SK-N-SH (cell line): ENCODE data around the gene LATS2. TPM values are rescaled to one million over a fixed set of nuclear protein-coding genes. Genes with fewer than 3 reads are reported as not detected.
A peak's percentile ranks its signal among the peaks of the same experiment; 100 is the strongest.

ENCODE experiments used
- CTCF ChIA-PET: fragments of 300-600, 350-600 bp; formaldehyde crosslinking; extraction: SDS; loops from one replicate; lab custom pipeline; 2021; lab: Yijun Ruan, JAX
- POLR2A ChIA-PET: fragments of 350-600 bp; sonication (Branson Sonifier 250); formaldehyde crosslinking; extraction: SDS; loops from one replicate; lab custom pipeline; 2020; ENCODE audit warnings: antibody characterized with exemption, inconsistent platforms; lab: Yijun Ruan, JAX
- DNase-seq: peaks from one replicate; pipeline ENCODE4 v3.0.0; 2012
- H2AFZ ChIP-seq: fragments of 200-600 bp; sonication (generic); 2 replicates; pipeline ENCODE4 v1.8.1; 2016; ENCODE audit warnings: antibody characterized with exemption, mild to moderate bottlenecking, low read depth
- H3F3A ChIP-seq: fragments of 200-600 bp; sonication (generic); replicated peaks from 2 replicates; pipeline ENCODE3; 2016; ENCODE audit warnings: antibody characterized with exemption, mild to moderate bottlenecking; ENCODE audit not compliant: insufficient read depth
- H3K27ac ChIP-seq, 2 experiments: fragments of 200-500 bp in 1 of 2; fragments of 200-600 bp in 1 of 2; sonication (Bioruptor generic) in 1 of 2; sonication (generic), shearing (Covaris generic) in 1 of 2; 2 replicates each; pipeline versions ENCODE4 v1.5.1 to v1.6.1; 2014 to 2016; ENCODE audit warnings: low read depth in 2 of 2, inconsistent platforms in 1 of 2, low read length in 1 of 2, mild to moderate bottlenecking in 1 of 2, mixed read lengths in 1 of 2
- H3K27me3 ChIP-seq: fragments of 200-600 bp; sonication (generic), shearing (Covaris generic); 2 replicates; pipeline ENCODE4 v1.6.1; 2016; ENCODE audit warnings: mixed run types; ENCODE audit not compliant: insufficient read depth
- H3K36me3 ChIP-seq, 2 experiments: fragments of 200-500 bp in 1 of 2; fragments of 200-600 bp in 1 of 2; sonication (Bioruptor generic) in 1 of 2; sonication (generic) in 1 of 2; replicated peaks in 1 of 2; 2 replicates each; pipeline versions ENCODE3 to v1.5.1; 2014 to 2016; ENCODE audit warnings: low read length in 1 of 2, mild to moderate bottlenecking in 1 of 2; ENCODE audit not compliant: insufficient read depth in 2 of 2, control insufficient read depth in 1 of 2
- H3K4me1 ChIP-seq, 2 experiments: fragments of 200-500 bp in 1 of 2; fragments of 200-600 bp in 1 of 2; sonication (Bioruptor generic) in 1 of 2; sonication (generic), shearing (Covaris generic) in 1 of 2; 2 replicates each; pipeline versions ENCODE4 v1.5.1 to v1.6.1; 2014 to 2016; ENCODE audit warnings: low read depth in 1 of 2, low read length in 1 of 2, mixed run types in 1 of 2; ENCODE audit not compliant: insufficient read depth in 2 of 2, control insufficient read depth in 1 of 2
- H3K4me2 ChIP-seq: fragments of 200-600 bp; sonication (generic), shearing (Covaris generic); 2 replicates; pipeline ENCODE4 v1.6.1; 2017; ENCODE audit warnings: mixed run types
- H3K4me3 ChIP-seq, 2 experiments: fragments of 200-500 bp in 1 of 2; fragments of 200-600 bp in 1 of 2; sonication (Bioruptor generic) in 1 of 2; sonication (generic), shearing (Covaris generic) in 1 of 2; 2 replicates each; pipeline versions ENCODE4 v1.5.1 to v1.8.1; 2014 to 2016; ENCODE audit warnings: low read depth in 2 of 2, inconsistent platforms in 1 of 2, low read length in 1 of 2, mild to moderate bottlenecking in 1 of 2, mixed read lengths in 1 of 2, moderate library complexity in 1 of 2
- H3K79me2 ChIP-seq: fragments of 200-600 bp; sonication (generic); 2 replicates; pipeline ENCODE4 v1.8.1; 2017; ENCODE audit warnings: mild to moderate bottlenecking; ENCODE audit not compliant: insufficient read depth
- H3K9ac ChIP-seq: fragments of 200-600 bp; sonication (generic); 2 replicates; pipeline ENCODE4 v1.6.1; 2017; ENCODE audit warnings: mixed run types
- H3K9me2 ChIP-seq: fragments of 200-600 bp; sonication (generic); 2 replicates; pipeline ENCODE4 v1.6.1; 2017; ENCODE audit warnings: mixed run types
- H3K9me3 ChIP-seq: fragments of 200-600 bp; sonication (generic); 2 replicates; pipeline ENCODE4 v1.6.1; 2017; ENCODE audit warnings: mixed run types, mild to moderate bottlenecking, moderate library complexity
- H4K20me1 ChIP-seq: fragments of 200-600 bp; sonication (generic); 2 replicates; pipeline ENCODE4 v1.6.1; 2017; ENCODE audit warnings: mild to moderate bottlenecking, mixed run types; ENCODE audit not compliant: insufficient read depth
- EZH2phosphoT487 ChIP-seq: fragments of 200-600 bp; sonication (generic); IDR thresholded peaks from 2 replicates; pipeline ENCODE4 v1.6.1; 2017; ENCODE audit warnings: low read depth, mixed run types, mild to moderate bottlenecking, antibody characterized with exemption, moderate library complexity, borderline replicate concordance
- FOSL2 ChIP-seq: IDR thresholded peaks from 2 replicates; pipeline ENCODE4 v1.4.0; 2012; ENCODE audit warnings: low read depth, mild to moderate bottlenecking, moderate library complexity, borderline replicate concordance
- JUND ChIP-seq: IDR thresholded peaks from 2 replicates; pipeline ENCODE4 v1.4.0; 2012
- MEF2A ChIP-seq: IDR thresholded peaks from 2 replicates; pipeline ENCODE4 v1.4.0; 2012; ENCODE audit warnings: low read depth, borderline replicate concordance
- NFIC ChIP-seq: IDR thresholded peaks from 2 replicates; pipeline ENCODE4 v1.4.0; 2012; ENCODE audit warnings: borderline replicate concordance
- RAD21 ChIP-seq: IDR thresholded peaks from 2 replicates; pipeline ENCODE4 v1.6.1; 2012; ENCODE audit warnings: mild to moderate bottlenecking, low read length
- RCOR1 ChIP-seq: fragments of 150-350 bp; IDR thresholded peaks from 2 replicates; pipeline ENCODE4 v1.6.1; 2017; ENCODE audit warnings: antibody characterized with exemption, low read length
- RFX5 ChIP-seq: IDR thresholded peaks from 2 replicates; pipeline ENCODE4 v1.6.1; 2012; ENCODE audit warnings: mild to moderate bottlenecking, improper control_type of control experiment, low read length
- RXRA ChIP-seq: IDR thresholded peaks from 2 replicates; pipeline ENCODE4 v1.4.0; 2012; ENCODE audit warnings: low read depth, mild to moderate bottlenecking, borderline replicate concordance
- SIN3A ChIP-seq: IDR thresholded peaks from 2 replicates; pipeline ENCODE4 v1.6.1; 2012; ENCODE audit warnings: low read depth, mild to moderate bottlenecking, low read length, moderate library complexity, borderline replicate concordance
- TEAD4 ChIP-seq: IDR thresholded peaks from 2 replicates; pipeline ENCODE4 v1.4.0; 2012; ENCODE audit warnings: mild to moderate bottlenecking, borderline replicate concordance; ENCODE audit not compliant: insufficient read depth
- WGBS: methylation state at CpG from one replicate; pipeline ENCODE4 v1.1.6; 2017; ENCODE audit warnings: low lambda C conversion rate; 5-methylcytosine and 5-hydroxymethylcytosine counted together
- polyA plus RNA-seq, 3 experiments: library from polyadenylated mRNA; depleted of rRNA; stranded (reverse); fragments of >200 nt; gene quantifications; 2 replicates each; pipeline ENCODE4 v1.2.3, GENCODE V29; 2012
- TF ChIP-seq, protein P1 (sequence below): IDR thresholded peaks from 2 replicates; pipeline ENCODE4 v1.6.1; 2012; ENCODE audit warnings: mild to moderate bottlenecking, low read depth, low read length, moderate library complexity
- TF ChIP-seq, protein P2 (sequence below): IDR thresholded peaks from 2 replicates; pipeline ENCODE4; 2012
- TF ChIP-seq, protein P3 (sequence below): IDR thresholded peaks from 2 replicates; pipeline ENCODE4 v1.4.0; 2012; ENCODE audit warnings: low read depth
- TF ChIP-seq, protein P4 (sequence below): fragments of 150-350 bp; IDR thresholded peaks from 2 replicates; pipeline ENCODE4 v1.6.1; 2017; ENCODE audit warnings: antibody characterized with exemption, low read length, low read depth, borderline replicate concordance
- TF ChIP-seq, protein P5 (sequence below): fragments of 150-350 bp; IDR thresholded peaks from 2 replicates; pipeline ENCODE4 v1.6.1; 2016; ENCODE audit warnings: mild to moderate bottlenecking, low read depth, low read length

The LATS2 gene
- polyA plus RNA-seq, 1 of the 3 experiments (the other 2 are of a cell fraction), result 19.6 TPM

DNA sequence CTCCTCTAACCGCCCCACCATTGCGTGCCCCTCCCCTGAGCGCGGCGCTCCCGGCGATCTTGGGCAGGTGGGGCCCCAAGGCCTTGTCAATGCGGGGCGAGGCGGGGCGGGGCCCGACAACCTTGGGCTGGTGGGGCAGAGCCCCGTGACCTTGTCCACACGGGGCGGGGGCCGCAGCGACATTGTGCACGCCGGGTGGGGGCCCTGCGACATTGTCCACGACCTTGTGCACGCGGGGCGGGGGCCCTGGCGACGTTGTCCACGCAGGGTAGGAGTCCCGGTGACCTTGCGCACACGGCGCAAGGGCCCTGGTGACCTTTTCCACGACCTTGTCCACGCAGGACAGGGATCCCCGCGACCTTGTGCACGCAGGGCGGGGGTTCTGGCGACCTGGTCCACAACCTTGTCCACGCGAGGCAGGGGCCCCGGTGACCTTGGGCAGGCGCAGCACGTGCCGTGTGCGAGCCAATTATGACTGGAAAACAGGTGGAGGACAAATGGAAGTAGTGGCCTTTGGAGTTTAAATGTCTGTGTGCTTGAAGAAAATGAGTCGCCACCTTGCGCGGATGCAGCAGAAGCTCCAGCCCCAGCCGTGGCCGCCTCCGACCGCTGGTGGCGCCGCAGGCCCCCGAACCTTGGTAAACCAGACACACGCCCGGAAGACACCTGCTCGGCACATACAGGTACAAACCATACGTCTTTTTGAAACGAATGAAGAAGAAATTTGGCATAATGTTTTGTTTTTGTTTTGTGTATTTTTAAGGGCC lies 62.6 kb downstream of the LATS2 start:
- Histone ChIP-seq H3K4me3 (no peak overlapping the region), H2AFZ (no peak overlapping the region), H3K9me3 (no peaks in the 10 kb centered on the region), H3K79me2 (peaks cover 92% of the 10 kb centered on the region), H3F3A (peaks cover 28% of the 10 kb centered on the region), H3K4me2 (peak overlapping the region; percentile 72), H3K27ac (peak overlapping the region; percentile 52 to 92; a peak in 3 of 4 replicates), H3K27me3 (no peaks in the 10 kb centered on the region), H3K9me2 (no peaks in the 10 kb centered on the region), H4K20me1 (peaks cover 5% of the 10 kb centered on the region; the same call in 1 of the 2 replicates), H3K4me1 (peaks cover 3 to 44% of the 10 kb centered on the region in 2 experiments; a peak in 3 of 4 replicates), H3K36me3 (peaks cover 0 to 17% of the 10 kb centered on the region in 2 experiments), H3K9ac (0 out of 2 replicates have a peak overlapping the region, but pooled peaks have one; percentile 71)
- CTCF ChIA-PET, result no interaction called here
- POLR2A ChIA-PET, result no interaction called here
- 89% methylated on average over 36 of the region's 60 CpGs for WGBS
- DNase-seq, result no peak
- no peak for TF ChIP-seq TEAD4
- TF ChIP-seq RCOR1, result no peak
- TF ChIP-seq EZH2phosphoT487, result no peak
- no peak for TF ChIP-seq RFX5
- TF ChIP-seq FOSL2, result no peak

GRCh38 chr13:20997301-20998161 lies 63.9 kb downstream of the LATS2 start:
- no peaks in the 10 kb centered on the region for H3K9me3 ChIP-seq
- peaks cover 3 to 49% of the 10 kb centered on the region in 2 experiments; a peak in 3 of 4 replicates for H3K4me1 ChIP-seq
- peak overlapping the region; percentile 71 for H3K9ac ChIP-seq
- peaks cover 12% of the 10 kb centered on the region for H4K20me1 ChIP-seq
- peak overlapping the region; percentile 52 to 92; a peak in 3 of 4 replicates for H3K27ac ChIP-seq
- peaks cover 0 to 19% of the 10 kb centered on the region in 2 experiments for H3K36me3 ChIP-seq
- H3F3A ChIP-seq, result peaks cover 28% of the 10 kb centered on the region
- no peaks in the 10 kb centered on the region for H3K27me3 ChIP-seq
- H3K9me2 ChIP-seq, result no peaks in the 10 kb centered on the region
- no peak overlapping the region; a peak in 1 of 4 replicates for H3K4me3 ChIP-seq
- POLR2A ChIA-PET, result no interaction called here
- DNase-seq, result no peak
- H3K4me2 ChIP-seq, result peak overlapping the region; percentile 72
- peaks cover 92% of the 10 kb centered on the region for H3K79me2 ChIP-seq
- H2AFZ ChIP-seq, result no peak overlapping the region
- 33% methylated on average over 14 of the region's 14 CpGs for WGBS
- CTCF ChIA-PET, result no interaction called here
- TF ChIP-seq RXRA, result peak; percentile 24; the same call in 1 of the 2 replicates
- no peak for TF ChIP-seq RCOR1
- peak; percentile 85 for TF ChIP-seq JUND
- peak; percentile 83 for TF ChIP-seq NFIC
- TF ChIP-seq, protein P1, sequence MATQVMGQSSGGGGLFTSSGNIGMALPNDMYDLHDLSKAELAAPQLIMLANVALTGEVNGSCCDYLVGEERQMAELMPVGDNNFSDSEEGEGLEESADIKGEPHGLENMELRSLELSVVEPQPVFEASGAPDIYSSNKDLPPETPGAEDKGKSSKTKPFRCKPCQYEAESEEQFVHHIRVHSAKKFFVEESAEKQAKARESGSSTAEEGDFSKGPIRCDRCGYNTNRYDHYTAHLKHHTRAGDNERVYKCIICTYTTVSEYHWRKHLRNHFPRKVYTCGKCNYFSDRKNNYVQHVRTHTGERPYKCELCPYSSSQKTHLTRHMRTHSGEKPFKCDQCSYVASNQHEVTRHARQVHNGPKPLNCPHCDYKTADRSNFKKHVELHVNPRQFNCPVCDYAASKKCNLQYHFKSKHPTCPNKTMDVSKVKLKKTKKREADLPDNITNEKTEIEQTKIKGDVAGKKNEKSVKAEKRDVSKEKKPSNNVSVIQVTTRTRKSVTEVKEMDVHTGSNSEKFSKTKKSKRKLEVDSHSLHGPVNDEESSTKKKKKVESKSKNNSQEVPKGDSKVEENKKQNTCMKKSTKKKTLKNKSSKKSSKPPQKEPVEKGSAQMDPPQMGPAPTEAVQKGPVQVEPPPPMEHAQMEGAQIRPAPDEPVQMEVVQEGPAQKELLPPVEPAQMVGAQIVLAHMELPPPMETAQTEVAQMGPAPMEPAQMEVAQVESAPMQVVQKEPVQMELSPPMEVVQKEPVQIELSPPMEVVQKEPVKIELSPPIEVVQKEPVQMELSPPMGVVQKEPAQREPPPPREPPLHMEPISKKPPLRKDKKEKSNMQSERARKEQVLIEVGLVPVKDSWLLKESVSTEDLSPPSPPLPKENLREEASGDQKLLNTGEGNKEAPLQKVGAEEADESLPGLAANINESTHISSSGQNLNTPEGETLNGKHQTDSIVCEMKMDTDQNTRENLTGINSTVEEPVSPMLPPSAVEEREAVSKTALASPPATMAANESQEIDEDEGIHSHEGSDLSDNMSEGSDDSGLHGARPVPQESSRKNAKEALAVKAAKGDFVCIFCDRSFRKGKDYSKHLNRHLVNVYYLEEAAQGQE, result no peak
- peak; percentile 76; the same call in 1 of the 2 replicates for TF ChIP-seq SIN3A
- TF ChIP-seq RFX5, result no peak
- TF ChIP-seq, protein P2, sequence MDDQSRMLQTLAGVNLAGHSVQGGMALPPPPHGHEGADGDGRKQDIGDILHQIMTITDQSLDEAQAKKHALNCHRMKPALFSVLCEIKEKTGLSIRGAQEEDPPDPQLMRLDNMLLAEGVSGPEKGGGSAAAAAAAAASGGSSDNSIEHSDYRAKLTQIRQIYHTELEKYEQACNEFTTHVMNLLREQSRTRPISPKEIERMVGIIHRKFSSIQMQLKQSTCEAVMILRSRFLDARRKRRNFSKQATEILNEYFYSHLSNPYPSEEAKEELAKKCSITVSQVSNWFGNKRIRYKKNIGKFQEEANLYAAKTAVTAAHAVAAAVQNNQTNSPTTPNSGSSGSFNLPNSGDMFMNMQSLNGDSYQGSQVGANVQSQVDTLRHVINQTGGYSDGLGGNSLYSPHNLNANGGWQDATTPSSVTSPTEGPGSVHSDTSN, result peak; percentile 87
- TF ChIP-seq, protein P3, sequence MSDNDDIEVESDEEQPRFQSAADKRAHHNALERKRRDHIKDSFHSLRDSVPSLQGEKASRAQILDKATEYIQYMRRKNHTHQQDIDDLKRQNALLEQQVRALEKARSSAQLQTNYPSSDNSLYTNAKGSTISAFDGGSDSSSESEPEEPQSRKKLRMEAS, result peak; percentile 94
- TF ChIP-seq MEF2A, result no peak
- TF ChIP-seq, protein P4, sequence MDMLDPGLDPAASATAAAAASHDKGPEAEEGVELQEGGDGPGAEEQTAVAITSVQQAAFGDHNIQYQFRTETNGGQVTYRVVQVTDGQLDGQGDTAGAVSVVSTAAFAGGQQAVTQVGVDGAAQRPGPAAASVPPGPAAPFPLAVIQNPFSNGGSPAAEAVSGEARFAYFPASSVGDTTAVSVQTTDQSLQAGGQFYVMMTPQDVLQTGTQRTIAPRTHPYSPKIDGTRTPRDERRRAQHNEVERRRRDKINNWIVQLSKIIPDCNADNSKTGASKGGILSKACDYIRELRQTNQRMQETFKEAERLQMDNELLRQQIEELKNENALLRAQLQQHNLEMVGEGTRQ, result no peak
- TF ChIP-seq RAD21, result no peak
- TF ChIP-seq, protein P5, sequence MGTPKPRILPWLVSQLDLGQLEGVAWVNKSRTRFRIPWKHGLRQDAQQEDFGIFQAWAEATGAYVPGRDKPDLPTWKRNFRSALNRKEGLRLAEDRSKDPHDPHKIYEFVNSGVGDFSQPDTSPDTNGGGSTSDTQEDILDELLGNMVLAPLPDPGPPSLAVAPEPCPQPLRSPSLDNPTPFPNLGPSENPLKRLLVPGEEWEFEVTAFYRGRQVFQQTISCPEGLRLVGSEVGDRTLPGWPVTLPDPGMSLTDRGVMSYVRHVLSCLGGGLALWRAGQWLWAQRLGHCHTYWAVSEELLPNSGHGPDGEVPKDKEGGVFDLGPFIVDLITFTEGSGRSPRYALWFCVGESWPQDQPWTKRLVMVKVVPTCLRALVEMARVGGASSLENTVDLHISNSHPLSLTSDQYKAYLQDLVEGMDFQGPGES, result no peak
- TF ChIP-seq TEAD4, result peak; percentile 91; the same call in 1 of the 2 replicates
